ENCODE data around the gene PCDH15. TPM values are rescaled to one million over a fixed set of nuclear protein-coding genes. Genes with fewer than 3 reads are reported as not detected.

Gene PCDH15
- total and polyA plus RNA-seq, 2 experiments from 2014 or later, result 0.29 to 0.66 TPM

DNA sequence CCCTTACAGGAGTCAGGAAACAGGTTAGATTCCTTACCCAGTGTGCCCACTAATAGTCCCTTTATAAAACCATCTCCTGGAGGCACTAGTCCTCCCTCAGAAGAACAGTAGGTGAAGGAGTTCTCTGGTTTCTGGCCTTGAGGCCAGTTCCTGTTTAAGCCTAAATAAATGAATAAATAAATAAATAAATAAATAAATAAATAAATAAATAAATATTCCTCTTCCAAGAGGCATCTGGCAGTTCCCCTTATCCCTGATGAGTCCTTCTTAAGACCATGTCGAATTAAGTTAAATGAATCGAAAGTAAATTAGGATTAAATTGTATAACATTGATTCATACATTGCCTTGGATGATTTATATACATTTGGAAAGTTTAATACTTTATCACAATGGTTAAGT, 223.3 kb downstream of the PCDH15 start:
- TF ChIP-seq EZH2 (IDR thresholded peaks at IDR 0.05; ENCODE audit: low read depth, unreplicated experiment), result no peak
- Histone ChIP-seq H3F3A (replicated peaks; ENCODE audit: low read depth) (no peaks in the 10 kb centered on the region), H3K27ac (ENCODE audit: low read depth) (no peak overlapping the region), H3K4me2 (no peak overlapping the region), H3K36me3 (ENCODE audit: insufficient read depth) (no peaks in the 10 kb centered on the region), H3K79me2 (replicated peaks; ENCODE audit: insufficient read depth) (no peaks in the 10 kb centered on the region), H2AFZ (no peak overlapping the region), H3K4me3 (no peak overlapping the region), H3K9me2 (ENCODE audit: insufficient read depth) (no peaks in the 10 kb centered on the region), H3K27me3 (ENCODE audit: insufficient read depth) (no peaks in the 10 kb centered on the region), H3K4me1 (ENCODE audit: insufficient read depth) (no peaks in the 10 kb centered on the region), H4K20me1 (replicated peaks; ENCODE audit: insufficient read depth) (no peaks in the 10 kb centered on the region)
- DNase-seq (ENCODE audit: low spot score) (no peak), ATAC-seq (no peak)
- no peaks in the 10 kb centered on the region for H3K9me3 Mint-ChIP-seq
- no peaks in the 10 kb centered on the region for H3K27me3 Mint-ChIP-seq (ENCODE audit: insufficient read depth, low read depth, poor library complexity)
- H3K4me1 Mint-ChIP-seq, result no peaks in the 10 kb centered on the region
- no peak overlapping the region for H3K4me3 Mint-ChIP-seq
- H3K27ac Mint-ChIP-seq, result no peak overlapping the region
- H3K36me3 Mint-ChIP-seq (ENCODE audit: low read depth), result no peaks in the 10 kb centered on the region

DNA sequence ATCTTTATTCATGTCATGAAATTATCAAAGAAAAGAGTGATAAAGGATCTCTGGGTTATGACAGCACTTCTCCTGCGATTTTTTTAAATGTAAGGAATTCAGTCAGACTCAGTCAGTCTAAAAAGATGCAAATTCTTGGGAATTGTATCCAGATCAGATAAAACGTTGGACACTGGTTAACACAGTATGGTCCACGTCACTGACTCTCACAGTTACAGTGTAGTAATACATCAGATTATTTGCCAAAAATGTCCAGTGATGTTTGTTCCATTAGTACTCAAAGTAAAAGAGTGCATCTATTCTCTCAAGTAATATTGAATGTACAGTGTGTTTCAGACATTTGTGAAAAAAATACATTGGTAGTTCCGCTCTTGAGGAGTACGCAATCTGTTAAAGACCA, 224.5 kb downstream of the PCDH15 start:
- Histone ChIP-seq H3K79me2 (replicated peaks; ENCODE audit: insufficient read depth) (no peaks in the 10 kb centered on the region), H3K27me3 (ENCODE audit: insufficient read depth) (no peaks in the 10 kb centered on the region), H3F3A (replicated peaks; ENCODE audit: low read depth) (no peaks in the 10 kb centered on the region), H3K4me1 (ENCODE audit: insufficient read depth) (no peaks in the 10 kb centered on the region), H3K36me3 (ENCODE audit: insufficient read depth) (no peaks in the 10 kb centered on the region), H3K4me2 (no peak overlapping the region), H2AFZ (no peak overlapping the region), H3K9me2 (ENCODE audit: insufficient read depth) (no peaks in the 10 kb centered on the region), H3K4me3 (no peak overlapping the region), H4K20me1 (replicated peaks; ENCODE audit: insufficient read depth) (no peaks in the 10 kb centered on the region), H3K27ac (ENCODE audit: low read depth) (no peak overlapping the region)
- Mint-ChIP-seq H3K36me3 (ENCODE audit: low read depth) (no peaks in the 10 kb centered on the region), H3K4me3 (no peak overlapping the region), H3K27ac (no peak overlapping the region), H3K9me3 (no peaks in the 10 kb centered on the region), H3K27me3 (ENCODE audit: insufficient read depth, low read depth, poor library complexity) (no peaks in the 10 kb centered on the region), H3K4me1 (no peaks in the 10 kb centered on the region)
- ATAC-seq (no peak), DNase-seq (ENCODE audit: low spot score) (no peak)
- TF ChIP-seq EZH2 (IDR thresholded peaks at IDR 0.05; ENCODE audit: low read depth, unreplicated experiment) (no peak), CREB1 (CRISPR knock-in tag; IDR thresholded peaks at IDR 0.05; ENCODE audit: low read depth) (no peak), EZH2phosphoT487 (IDR thresholded peaks at IDR 0.05; ENCODE audit: unreplicated experiment) (no peak), POLR2AphosphoS5 (IDR thresholded peaks at IDR 0.05; ENCODE audit: low read depth) (no peak), ZNF331 (CRISPR knock-in tag; IDR thresholded peaks at IDR 0.05; ENCODE audit: low read depth) (no peak), ZNF114 (CRISPR knock-in tag; IDR thresholded peaks at IDR 0.05) (no peak), JUNB (IDR thresholded peaks at IDR 0.05; ENCODE audit: unreplicated experiment) (no peak)
- TF ChIP-seq, protein P1, sequence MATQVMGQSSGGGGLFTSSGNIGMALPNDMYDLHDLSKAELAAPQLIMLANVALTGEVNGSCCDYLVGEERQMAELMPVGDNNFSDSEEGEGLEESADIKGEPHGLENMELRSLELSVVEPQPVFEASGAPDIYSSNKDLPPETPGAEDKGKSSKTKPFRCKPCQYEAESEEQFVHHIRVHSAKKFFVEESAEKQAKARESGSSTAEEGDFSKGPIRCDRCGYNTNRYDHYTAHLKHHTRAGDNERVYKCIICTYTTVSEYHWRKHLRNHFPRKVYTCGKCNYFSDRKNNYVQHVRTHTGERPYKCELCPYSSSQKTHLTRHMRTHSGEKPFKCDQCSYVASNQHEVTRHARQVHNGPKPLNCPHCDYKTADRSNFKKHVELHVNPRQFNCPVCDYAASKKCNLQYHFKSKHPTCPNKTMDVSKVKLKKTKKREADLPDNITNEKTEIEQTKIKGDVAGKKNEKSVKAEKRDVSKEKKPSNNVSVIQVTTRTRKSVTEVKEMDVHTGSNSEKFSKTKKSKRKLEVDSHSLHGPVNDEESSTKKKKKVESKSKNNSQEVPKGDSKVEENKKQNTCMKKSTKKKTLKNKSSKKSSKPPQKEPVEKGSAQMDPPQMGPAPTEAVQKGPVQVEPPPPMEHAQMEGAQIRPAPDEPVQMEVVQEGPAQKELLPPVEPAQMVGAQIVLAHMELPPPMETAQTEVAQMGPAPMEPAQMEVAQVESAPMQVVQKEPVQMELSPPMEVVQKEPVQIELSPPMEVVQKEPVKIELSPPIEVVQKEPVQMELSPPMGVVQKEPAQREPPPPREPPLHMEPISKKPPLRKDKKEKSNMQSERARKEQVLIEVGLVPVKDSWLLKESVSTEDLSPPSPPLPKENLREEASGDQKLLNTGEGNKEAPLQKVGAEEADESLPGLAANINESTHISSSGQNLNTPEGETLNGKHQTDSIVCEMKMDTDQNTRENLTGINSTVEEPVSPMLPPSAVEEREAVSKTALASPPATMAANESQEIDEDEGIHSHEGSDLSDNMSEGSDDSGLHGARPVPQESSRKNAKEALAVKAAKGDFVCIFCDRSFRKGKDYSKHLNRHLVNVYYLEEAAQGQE (IDR thresholded peaks at IDR 0.05; ENCODE audit: unreplicated experiment), result no peak
- TF ChIP-seq, protein P2, sequence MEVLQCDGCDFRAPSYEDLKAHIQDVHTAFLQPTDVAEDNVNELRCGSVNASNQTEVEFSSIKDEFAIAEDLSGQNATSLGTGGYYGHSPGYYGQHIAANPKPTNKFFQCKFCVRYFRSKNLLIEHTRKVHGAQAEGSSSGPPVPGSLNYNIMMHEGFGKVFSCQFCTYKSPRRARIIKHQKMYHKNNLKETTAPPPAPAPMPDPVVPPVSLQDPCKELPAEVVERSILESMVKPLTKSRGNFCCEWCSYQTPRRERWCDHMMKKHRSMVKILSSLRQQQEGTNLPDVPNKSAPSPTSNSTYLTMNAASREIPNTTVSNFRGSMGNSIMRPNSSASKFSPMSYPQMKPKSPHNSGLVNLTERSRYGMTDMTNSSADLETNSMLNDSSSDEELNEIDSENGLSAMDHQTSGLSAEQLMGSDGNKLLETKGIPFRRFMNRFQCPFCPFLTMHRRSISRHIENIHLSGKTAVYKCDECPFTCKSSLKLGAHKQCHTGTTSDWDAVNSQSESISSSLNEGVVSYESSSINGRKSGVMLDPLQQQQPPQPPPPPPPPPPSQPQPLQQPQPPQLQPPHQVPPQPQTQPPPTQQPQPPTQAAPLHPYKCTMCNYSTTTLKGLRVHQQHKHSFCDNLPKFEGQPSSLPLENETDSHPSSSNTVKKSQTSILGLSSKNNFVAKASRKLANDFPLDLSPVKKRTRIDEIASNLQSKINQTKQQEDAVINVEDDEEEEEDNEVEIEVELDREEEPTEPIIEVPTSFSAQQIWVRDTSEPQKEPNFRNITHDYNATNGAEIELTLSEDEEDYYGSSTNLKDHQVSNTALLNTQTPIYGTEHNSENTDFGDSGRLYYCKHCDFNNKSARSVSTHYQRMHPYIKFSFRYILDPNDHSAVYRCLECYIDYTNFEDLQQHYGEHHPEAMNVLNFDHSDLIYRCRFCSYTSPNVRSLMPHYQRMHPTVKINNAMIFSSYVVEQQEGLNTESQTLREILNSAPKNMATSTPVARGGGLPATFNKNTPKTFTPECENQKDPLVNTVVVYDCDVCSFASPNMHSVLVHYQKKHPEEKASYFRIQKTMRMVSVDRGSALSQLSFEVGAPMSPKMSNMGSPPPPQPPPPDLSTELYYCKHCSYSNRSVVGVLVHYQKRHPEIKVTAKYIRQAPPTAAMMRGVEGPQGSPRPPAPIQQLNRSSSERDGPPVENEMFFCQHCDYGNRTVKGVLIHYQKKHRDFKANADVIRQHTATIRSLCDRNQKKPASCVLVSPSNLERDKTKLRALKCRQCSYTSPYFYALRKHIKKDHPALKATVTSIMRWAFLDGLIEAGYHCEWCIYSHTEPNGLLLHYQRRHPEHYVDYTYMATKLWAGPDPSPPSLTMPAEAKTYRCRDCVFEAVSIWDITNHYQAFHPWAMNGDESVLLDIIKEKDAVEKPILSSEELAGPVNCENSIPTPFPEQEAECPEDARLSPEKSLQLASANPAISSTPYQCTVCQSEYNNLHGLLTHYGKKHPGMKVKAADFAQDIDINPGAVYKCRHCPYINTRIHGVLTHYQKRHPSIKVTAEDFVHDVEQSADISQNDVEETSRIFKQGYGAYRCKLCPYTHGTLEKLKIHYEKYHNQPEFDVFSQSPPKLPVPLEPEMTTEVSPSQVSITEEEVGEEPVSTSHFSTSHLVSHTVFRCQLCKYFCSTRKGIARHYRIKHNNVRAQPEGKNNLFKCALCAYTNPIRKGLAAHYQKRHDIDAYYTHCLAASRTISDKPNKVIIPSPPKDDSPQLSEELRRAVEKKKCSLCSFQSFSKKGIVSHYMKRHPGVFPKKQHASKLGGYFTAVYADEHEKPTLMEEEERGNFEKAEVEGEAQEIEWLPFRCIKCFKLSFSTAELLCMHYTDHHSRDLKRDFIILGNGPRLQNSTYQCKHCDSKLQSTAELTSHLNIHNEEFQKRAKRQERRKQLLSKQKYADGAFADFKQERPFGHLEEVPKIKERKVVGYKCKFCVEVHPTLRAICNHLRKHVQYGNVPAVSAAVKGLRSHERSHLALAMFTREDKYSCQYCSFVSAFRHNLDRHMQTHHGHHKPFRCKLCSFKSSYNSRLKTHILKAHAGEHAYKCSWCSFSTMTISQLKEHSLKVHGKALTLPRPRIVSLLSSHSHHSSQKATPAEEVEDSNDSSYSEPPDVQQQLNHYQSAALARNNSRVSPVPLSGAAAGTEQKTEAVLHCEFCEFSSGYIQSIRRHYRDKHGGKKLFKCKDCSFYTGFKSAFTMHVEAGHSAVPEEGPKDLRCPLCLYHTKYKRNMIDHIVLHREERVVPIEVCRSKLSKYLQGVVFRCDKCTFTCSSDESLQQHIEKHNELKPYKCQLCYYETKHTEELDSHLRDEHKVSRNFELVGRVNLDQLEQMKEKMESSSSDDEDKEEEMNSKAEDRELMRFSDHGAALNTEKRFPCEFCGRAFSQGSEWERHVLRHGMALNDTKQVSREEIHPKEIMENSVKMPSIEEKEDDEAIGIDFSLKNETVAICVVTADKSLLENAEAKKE (CRISPR knock-in tag; IDR thresholded peaks at IDR 0.05), result no peak
- TF ChIP-seq, protein P3, sequence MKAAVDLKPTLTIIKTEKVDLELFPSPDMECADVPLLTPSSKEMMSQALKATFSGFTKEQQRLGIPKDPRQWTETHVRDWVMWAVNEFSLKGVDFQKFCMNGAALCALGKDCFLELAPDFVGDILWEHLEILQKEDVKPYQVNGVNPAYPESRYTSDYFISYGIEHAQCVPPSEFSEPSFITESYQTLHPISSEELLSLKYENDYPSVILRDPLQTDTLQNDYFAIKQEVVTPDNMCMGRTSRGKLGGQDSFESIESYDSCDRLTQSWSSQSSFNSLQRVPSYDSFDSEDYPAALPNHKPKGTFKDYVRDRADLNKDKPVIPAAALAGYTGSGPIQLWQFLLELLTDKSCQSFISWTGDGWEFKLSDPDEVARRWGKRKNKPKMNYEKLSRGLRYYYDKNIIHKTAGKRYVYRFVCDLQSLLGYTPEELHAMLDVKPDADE (IDR thresholded peaks at IDR 0.05), result no peak
